Epithelial cell of alveolus of lung (primary cell): ENCODE data around the gene EBLN1. TPM values are rescaled to one million over a fixed set of nuclear protein-coding genes. Genes with fewer than 3 reads are reported as not detected.

Experiments used
- total RNA-seq: library from RNA; depleted of rRNA; stranded (reverse); fragments of >200 nt; gene quantifications from 2 replicates; pipeline ENCODE4 v1.2.1, GENCODE V29; 2015

EBLN1 gene
- not detected in 2 replicates for total RNA-seq

DNA sequence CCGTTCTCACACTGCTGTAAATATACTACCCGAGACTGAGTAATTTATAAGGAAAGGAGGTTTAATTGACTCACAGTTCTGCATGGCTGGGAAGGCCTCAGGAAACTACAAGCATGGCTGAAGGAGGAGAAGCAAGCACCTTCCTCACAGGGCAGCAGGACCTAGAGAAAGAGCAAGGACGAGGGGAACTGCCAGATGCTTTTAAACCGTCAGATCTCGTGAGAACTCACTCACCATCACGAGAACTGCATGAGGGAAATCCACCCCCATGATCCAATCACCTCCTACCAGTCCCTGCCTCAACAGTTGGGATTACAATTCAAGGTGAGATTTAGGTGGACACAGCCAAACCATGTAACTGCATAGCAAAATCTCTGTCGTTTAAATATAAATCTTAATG, at the start of gene EBLN1:
EBLN1 (minus strand) TSS at position 174 of the 400 bp plus-strand sequence. CDS start 8,032 bp downstream, outside the sequence.

Other genes with a start within 250 kb of the EBLN1 start
- gene DNAJC1, start 214.3 kb downstream of the EBLN1 start, total RNA-seq = 60.7 and 85.3 TPM in 2 replicates
- 36.3 and 37.3 TPM in 2 replicates for gene COMMD3, start 98.4 kb upstream of the EBLN1 start, total RNA-seq
- gene BMI1, start 103.1 kb upstream of the EBLN1 start, total RNA-seq = 23.1 and 52.5 TPM in 2 replicates
- gene SPAG6, start 127.5 kb upstream of the EBLN1 start, total RNA-seq = not detected in 2 replicates